Trophoblast cell (in vitro differentiated cells and primary cell): ENCODE results near the gene UAP1.
"Not testable (repeated sequence)": the region's sequence is repeated elsewhere in the genome, so short reads cannot be mapped to it uniquely, and the experiment has no call there.

ENCODE experiments used
- DNase-seq, 2 donors: peaks; one replicate each; pipeline ENCODE4 v3.0.0-alpha.2; 2016
- H2AFZ ChIP-seq: 2 replicates; pipeline ENCODE4 v1.6.1; 2013; ENCODE audit warnings: low read length, moderate library complexity, mild to moderate bottlenecking; ENCODE audit not compliant: insufficient read depth, poor library complexity
- H2AK5ac ChIP-seq: 2 replicates; pipeline ENCODE4 v1.6.1; 2013; ENCODE audit warnings: mild to moderate bottlenecking, low read length
- H2BK120ac ChIP-seq: 2 replicates; pipeline ENCODE4 v1.6.1; 2013; ENCODE audit warnings: low read length, mild to moderate bottlenecking, moderate library complexity; ENCODE audit not compliant: insufficient read depth, poor library complexity
- H2BK12ac ChIP-seq: 2 replicates; pipeline ENCODE4 v1.6.1; 2013; ENCODE audit warnings: mild to moderate bottlenecking, low read length, moderate library complexity
- H2BK5ac ChIP-seq: 2 replicates; pipeline ENCODE4 v1.6.1; 2013; ENCODE audit warnings: low read length, low read depth, moderate library complexity, mild to moderate bottlenecking; ENCODE audit not compliant: poor library complexity
- H3K14ac ChIP-seq: 2 replicates; pipeline ENCODE4 v1.6.1; 2013; ENCODE audit warnings: mild to moderate bottlenecking, low read length
- H3K18ac ChIP-seq: 2 replicates; pipeline ENCODE4 v1.6.1; 2013; ENCODE audit warnings: mild to moderate bottlenecking, low read length
- H3K23ac ChIP-seq: 2 replicates; pipeline ENCODE4 v1.6.1; 2013; ENCODE audit warnings: low read length
- H3K27ac ChIP-seq: 2 replicates; pipeline ENCODE4 v1.5.1; 2013; ENCODE audit warnings: low read depth, mild to moderate bottlenecking, inconsistent platforms, low read length, moderate library complexity
- H3K27me3 ChIP-seq: 2 replicates; pipeline ENCODE4 v1.6.1; 2013; ENCODE audit warnings: inconsistent platforms, mild to moderate bottlenecking, low read length, moderate library complexity; ENCODE audit not compliant: insufficient read depth
- H3K36me3 ChIP-seq, 2 experiments: 1 replicate in 1 of 2; 2 replicates in 1 of 2; pipeline ENCODE4 v1.6.1; 2013; ENCODE audit warnings: low read length in 2 of 2, mild to moderate bottlenecking in 2 of 2, moderate library complexity in 1 of 2; ENCODE audit not compliant: insufficient read depth in 2 of 2, control insufficient read depth in 1 of 2
- H3K4ac ChIP-seq: 2 replicates; pipeline ENCODE4 v1.6.1; 2013; ENCODE audit warnings: low read depth, mild to moderate bottlenecking, low read length, moderate library complexity
- H3K4me1 ChIP-seq, 2 experiments: 1 replicate in 1 of 2; 2 replicates in 1 of 2; pipeline ENCODE4 v1.6.1; 2013; ENCODE audit warnings: low read length in 2 of 2, mild to moderate bottlenecking in 2 of 2, moderate library complexity in 1 of 2; ENCODE audit not compliant: insufficient read depth in 2 of 2, control insufficient read depth in 1 of 2
- H3K4me2 ChIP-seq: 2 replicates; pipeline ENCODE4 v1.6.1; 2013; ENCODE audit warnings: inconsistent platforms, mild to moderate bottlenecking, low read length, moderate library complexity
- H3K4me3 ChIP-seq: 2 replicates; pipeline ENCODE4 v1.5.1; 2013; ENCODE audit warnings: mild to moderate bottlenecking, low read depth, low read length, inconsistent platforms
- H3K79me1 ChIP-seq: one replicate; pipeline ENCODE4 v1.6.1; 2013; ENCODE audit warnings: low read length
- H3K79me2 ChIP-seq: 2 replicates; pipeline ENCODE4 v1.6.1; 2013; ENCODE audit warnings: low read length, mild to moderate bottlenecking; ENCODE audit not compliant: control insufficient read depth, insufficient read depth, poor library complexity
- H3K9ac ChIP-seq: 2 replicates; pipeline ENCODE4 v1.6.1; 2013; ENCODE audit warnings: mild to moderate bottlenecking, low read length
- H3K9me3 ChIP-seq: 2 replicates; pipeline ENCODE4 v1.6.1; 2013; ENCODE audit warnings: low read depth, mild to moderate bottlenecking, control low read depth, inconsistent platforms, low read length; ENCODE audit not compliant: insufficient read depth
- H4K12ac ChIP-seq: 2 replicates; pipeline ENCODE4 v1.6.1; 2013; ENCODE audit warnings: low read depth, mild to moderate bottlenecking, low read length, moderate library complexity
- H4K8ac ChIP-seq: 2 replicates; pipeline ENCODE4 v1.6.1; 2013; ENCODE audit warnings: low read depth, mild to moderate bottlenecking, low read length, moderate library complexity
- H4K91ac ChIP-seq: one replicate; pipeline ENCODE4 v1.6.1; 2013; ENCODE audit warnings: low read depth, mild to moderate bottlenecking, low read length, moderate library complexity
- WGBS: extraction: QIAGEN DNeasy Blood & Tissue Kit; methylation state at CpG from one replicate; pipeline ENCODE4 v1.1.7; 2013; ENCODE audit warnings: missing lambda C conversion rate; ENCODE audit not compliant: insufficient read length, insufficient coverage; ENCODE audit errors: extremely low coverage; 5-methylcytosine and 5-hydroxymethylcytosine counted together

Gene UAP1

GRCh38 chr1:162570718-162571117, 9.2 kb downstream of the UAP1 start:
- Histone ChIP-seq H3K36me3 (peaks cover 8 to 12% of the 10 kb centered on the region in 2 experiments), H3K79me1 (no peaks in the 10 kb centered on the region), H4K12ac (no peak overlapping the region), H3K79me2 (no peaks in the 10 kb centered on the region), H2BK120ac (no peak overlapping the region), H4K8ac (no peak overlapping the region), H3K14ac (no peak overlapping the region), H3K23ac (no peak overlapping the region), H2AK5ac (no peak overlapping the region), H3K4me3 (no peak overlapping the region), H3K4me1 (no peaks in the 10 kb centered on the region), H3K9ac (no peak overlapping the region), H3K27me3 (no peaks in the 10 kb centered on the region), H2BK5ac (no peak overlapping the region), H3K18ac (no peak overlapping the region), H3K4ac (no peak overlapping the region), H3K9me3 (no peaks in the 10 kb centered on the region), H2AFZ (no peak overlapping the region), H4K91ac (no peak overlapping the region), H3K27ac (no peak overlapping the region), H2BK12ac (no peak overlapping the region), H3K4me2 (no peak overlapping the region)
- DNase-seq: no peak
- WGBS: no CpG with 5 or more reads among the region's 1 CpG

- not testable (repeated sequence) for H2BK5ac ChIP-seq, H4K8ac ChIP-seq, H3K79me1 ChIP-seq, H4K12ac ChIP-seq, H3K27ac ChIP-seq, H3K36me3 ChIP-seq, H3K18ac ChIP-seq, DNase-seq, H2BK12ac ChIP-seq, H3K79me2 ChIP-seq, H2AK5ac ChIP-seq, H3K23ac ChIP-seq, H3K9me3 ChIP-seq, H3K14ac ChIP-seq, H2AFZ ChIP-seq, H3K27me3 ChIP-seq, H3K4ac ChIP-seq, H3K4me3 ChIP-seq, H3K4me2 ChIP-seq, H4K91ac ChIP-seq, H3K4me1 ChIP-seq, H3K9ac ChIP-seq, H2BK120ac ChIP-seq
- no CpG with 5 or more reads among the region's 7 CpGs for WGBS
These were observed 9.6 kb downstream of the UAP1 start for GRCh38 chr1:162571121-162571520.

GRCh38 chr1:162571696-162572095, 10.2 kb downstream of the UAP1 start:
- Histone ChIP-seq H2AFZ (no peak overlapping the region), H2BK120ac (no peak overlapping the region), H3K4me3 (no peak overlapping the region), H4K8ac (no peak overlapping the region), H4K91ac (no peak overlapping the region), H3K4me2 (no peak overlapping the region), H3K9me3 (no peaks in the 10 kb centered on the region), H3K36me3 (peaks cover 6 to 7% of the 10 kb centered on the region in 2 experiments), H3K14ac (no peak overlapping the region), H3K27me3 (no peaks in the 10 kb centered on the region), H3K4ac (no peak overlapping the region), H4K12ac (no peak overlapping the region), H3K18ac (no peak overlapping the region), H3K23ac (no peak overlapping the region), H3K9ac (no peak overlapping the region), H3K27ac (no peak overlapping the region), H3K79me1 (no peaks in the 10 kb centered on the region), H2BK5ac (no peak overlapping the region), H2AK5ac (no peak overlapping the region), H3K4me1 (no peaks in the 10 kb centered on the region), H3K79me2 (no peaks in the 10 kb centered on the region), H2BK12ac (no peak overlapping the region)
- no peak for DNase-seq
- no CpG with 5 or more reads among the region's 1 CpG for WGBS

- H3K79me2 ChIP-seq: no peaks in the 10 kb centered on the region
- H2BK12ac ChIP-seq: no peak overlapping the region
- H3K18ac ChIP-seq: no peak overlapping the region
- no peaks in the 10 kb centered on the region for H3K27me3 ChIP-seq
- no peak overlapping the region for H2BK120ac ChIP-seq
- H3K23ac ChIP-seq: no peak overlapping the region
- no peak overlapping the region for H2BK5ac ChIP-seq
- no peak overlapping the region for H3K4me3 ChIP-seq
- no peak overlapping the region for H3K27ac ChIP-seq
- no peaks in the 10 kb centered on the region for H3K79me1 ChIP-seq
- H2AFZ ChIP-seq: no peak overlapping the region
- no peak overlapping the region for H2AK5ac ChIP-seq
- H3K4me1 ChIP-seq: no peaks in the 10 kb centered on the region
- WGBS: no CpG with 5 or more reads among the region's 1 CpG
- H3K36me3 ChIP-seq: peaks cover 4 to 7% of the 10 kb centered on the region in 2 experiments
- no peaks in the 10 kb centered on the region for H3K9me3 ChIP-seq
- no peak overlapping the region for H3K14ac ChIP-seq
- H4K91ac ChIP-seq: no peak overlapping the region
- H3K9ac ChIP-seq: no peak overlapping the region
- no peak overlapping the region for H4K12ac ChIP-seq
- DNase-seq: no peak
- no peak overlapping the region for H3K4ac ChIP-seq
- no peak overlapping the region for H3K4me2 ChIP-seq
- no peak overlapping the region for H4K8ac ChIP-seq
These were observed 11.6 kb downstream of the UAP1 start for GRCh38 chr1:162573136-162573535.
